OCI-LY7 (cell line): ENCODE measurements around the gene GLRX5.

Experiments used
- EZH2phosphoT487 ChIP-seq: fragments of 200-600 bp; sonication (generic); IDR thresholded peaks from 2 replicates; pipeline ENCODE4 v1.6.1; 2018; ENCODE audit warnings: low read depth, borderline replicate concordance, mild to moderate bottlenecking, mixed run types, antibody characterized with exemption, low read length, moderate library complexity, mixed read lengths
- TF ChIP-seq, protein P1 (sequence below): fragments of 200-600 bp; sonication (generic); conservative IDR thresholded peaks from 2 replicates; pipeline ENCODE4 v1.5.1; 2014; ENCODE audit warnings: mild to moderate bottlenecking, antibody characterized with exemption, low read length, moderate library complexity, mixed read lengths

DNA sequence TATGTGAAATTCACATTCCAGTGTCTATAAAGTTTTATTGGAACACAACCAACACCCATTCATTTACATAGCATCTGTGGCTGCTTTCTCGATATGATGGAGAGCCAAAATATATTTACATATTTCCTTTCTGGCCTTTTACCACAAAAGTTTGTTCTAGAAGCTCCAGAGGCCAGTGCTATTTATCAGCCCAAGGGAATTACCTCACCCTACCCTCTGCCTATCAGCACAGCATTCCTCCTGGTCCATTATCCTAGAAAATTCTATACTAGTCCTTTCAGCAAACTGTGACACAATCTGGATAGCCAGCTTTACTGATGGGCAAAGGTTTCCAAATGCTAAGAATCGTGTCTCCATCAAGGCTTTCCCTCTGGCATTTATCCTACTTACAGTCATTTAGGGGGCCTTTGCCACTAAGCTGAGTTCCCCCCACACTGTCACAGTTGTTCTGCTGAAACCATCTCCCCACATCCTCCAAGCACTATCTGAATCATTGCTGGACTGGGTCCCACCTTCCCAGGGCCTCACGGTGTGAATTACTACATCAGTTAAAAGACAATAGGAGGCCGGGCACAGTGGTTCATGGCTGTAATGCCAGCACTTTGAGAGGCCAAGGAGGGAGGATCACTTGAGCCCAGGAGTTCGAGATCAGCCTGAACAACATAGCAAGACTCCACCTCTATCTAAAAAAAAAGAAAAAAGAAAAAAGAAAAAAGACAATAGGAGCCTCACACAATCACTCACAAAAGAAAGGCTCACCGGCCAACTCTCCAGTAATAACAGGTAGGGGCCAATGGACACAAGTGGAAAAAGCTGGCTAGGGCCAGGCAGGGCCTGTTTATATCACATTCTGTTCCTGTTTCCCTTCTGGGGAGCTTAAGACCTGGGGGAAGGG is 30.5 kb upstream of the GLRX5 start:
- TF ChIP-seq EZH2phosphoT487: no peak
- TF ChIP-seq, protein P1, sequence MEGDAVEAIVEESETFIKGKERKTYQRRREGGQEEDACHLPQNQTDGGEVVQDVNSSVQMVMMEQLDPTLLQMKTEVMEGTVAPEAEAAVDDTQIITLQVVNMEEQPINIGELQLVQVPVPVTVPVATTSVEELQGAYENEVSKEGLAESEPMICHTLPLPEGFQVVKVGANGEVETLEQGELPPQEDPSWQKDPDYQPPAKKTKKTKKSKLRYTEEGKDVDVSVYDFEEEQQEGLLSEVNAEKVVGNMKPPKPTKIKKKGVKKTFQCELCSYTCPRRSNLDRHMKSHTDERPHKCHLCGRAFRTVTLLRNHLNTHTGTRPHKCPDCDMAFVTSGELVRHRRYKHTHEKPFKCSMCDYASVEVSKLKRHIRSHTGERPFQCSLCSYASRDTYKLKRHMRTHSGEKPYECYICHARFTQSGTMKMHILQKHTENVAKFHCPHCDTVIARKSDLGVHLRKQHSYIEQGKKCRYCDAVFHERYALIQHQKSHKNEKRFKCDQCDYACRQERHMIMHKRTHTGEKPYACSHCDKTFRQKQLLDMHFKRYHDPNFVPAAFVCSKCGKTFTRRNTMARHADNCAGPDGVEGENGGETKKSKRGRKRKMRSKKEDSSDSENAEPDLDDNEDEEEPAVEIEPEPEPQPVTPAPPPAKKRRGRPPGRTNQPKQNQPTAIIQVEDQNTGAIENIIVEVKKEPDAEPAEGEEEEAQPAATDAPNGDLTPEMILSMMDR: no peak
